ENCODE data around the gene NMRK1. TPM values are rescaled to one million over a fixed set of nuclear protein-coding genes. Genes with fewer than 3 reads are reported as not detected.

Gene NMRK1
- polyA plus RNA-seq, 1 donor: 18.8 TPM

- DNase-seq: no peak
Measured at GRCh38 chr9:75063556-75064305, 24.2 kb downstream of the NMRK1 start.

- no peak for DNase-seq
Measured at GRCh38 chr9:75061169-75061568, 26.8 kb downstream of the NMRK1 start.

GRCh38 chr9:75054368-75055001, 33.5 kb downstream of the NMRK1 start:
- DNase-seq: no peak

GRCh38 chr9:75053869-75054268, 34.1 kb downstream of the NMRK1 start:
- no peak for DNase-seq

DNA sequence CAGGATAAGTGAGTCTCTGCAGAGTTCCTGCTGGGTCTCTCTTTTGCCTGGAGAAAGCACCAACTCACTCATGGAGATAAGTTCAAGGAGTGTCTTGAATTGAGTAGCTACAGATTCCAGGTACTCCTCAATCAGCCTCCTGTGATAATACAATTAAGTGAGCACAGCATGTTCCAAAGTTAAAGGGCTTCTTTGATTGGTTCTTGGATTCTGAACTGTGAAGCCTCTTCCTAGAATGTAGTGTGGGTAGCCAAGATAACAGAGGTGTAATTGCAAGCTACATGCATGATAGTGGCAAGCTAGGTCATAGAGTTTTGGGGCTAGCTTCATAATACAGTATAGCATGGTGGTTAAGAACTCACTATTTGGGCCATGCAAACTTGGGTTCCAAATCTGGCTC, 36.7 kb downstream of the NMRK1 start:
- no peak for DNase-seq

DNA sequence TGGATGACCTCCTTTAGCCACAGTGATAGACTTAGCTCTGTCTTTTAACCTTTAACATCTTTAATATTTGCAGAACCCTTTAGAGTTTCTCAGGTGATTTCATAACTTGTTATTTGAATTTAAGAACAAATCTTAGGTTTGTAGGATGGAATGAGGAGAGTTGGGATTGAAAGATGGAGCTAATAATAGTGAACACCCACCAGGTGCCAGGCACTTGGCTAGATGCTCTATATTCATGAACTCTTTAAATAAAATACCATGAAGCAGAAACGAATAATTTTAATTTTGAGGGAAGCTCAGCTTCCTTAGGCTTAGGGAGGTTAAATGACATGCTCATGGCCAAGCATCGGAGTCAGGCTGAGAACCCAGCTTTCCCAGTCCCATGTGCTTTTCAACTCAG, 40.4 kb downstream of the NMRK1 start:
- no peak for DNase-seq

GRCh38 chr9:75046725-75047345, 41.1 kb downstream of the NMRK1 start:
- DNase-seq: no peak

DNA sequence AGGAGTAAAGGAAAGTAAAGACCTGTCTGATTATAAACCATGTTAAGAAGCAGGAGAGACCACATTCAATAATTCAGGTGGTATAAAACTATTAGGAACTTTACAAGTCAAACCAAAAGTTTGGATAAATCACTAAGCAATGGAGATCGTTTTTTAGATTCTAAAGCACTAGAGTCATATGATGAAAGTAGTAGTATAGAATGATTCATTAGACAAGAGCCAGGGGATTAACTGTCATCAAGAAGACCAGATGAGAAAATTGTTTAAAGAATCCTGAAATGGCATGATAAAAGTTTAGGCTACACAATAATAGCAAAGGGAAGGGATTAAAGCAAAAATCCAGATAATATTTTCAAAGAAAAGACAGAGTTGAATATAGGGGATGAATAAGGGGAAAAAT, 46.9 kb downstream of the NMRK1 start:
- no peak for DNase-seq

DNA sequence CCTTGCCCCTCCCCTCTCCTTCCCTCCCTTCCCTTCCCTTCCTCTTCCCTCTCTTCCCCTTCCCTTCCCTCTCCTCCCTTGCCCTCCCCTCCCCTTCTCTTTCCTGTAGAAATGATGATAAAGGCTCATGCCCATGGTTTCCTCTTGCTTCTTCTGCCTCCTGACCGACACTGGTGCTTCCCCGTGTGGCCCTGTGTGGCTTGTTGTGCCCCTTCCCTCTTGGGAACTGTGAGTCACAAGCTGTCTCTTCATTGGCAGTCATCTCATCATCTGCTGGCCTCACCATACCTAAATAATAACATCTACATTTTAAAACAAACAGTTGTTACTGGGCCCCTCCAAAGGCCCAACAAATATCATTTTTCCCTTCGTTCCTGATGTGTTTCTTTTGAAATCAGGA, 48.2 kb downstream of the NMRK1 start:
- DNase-seq: no peak

DNA sequence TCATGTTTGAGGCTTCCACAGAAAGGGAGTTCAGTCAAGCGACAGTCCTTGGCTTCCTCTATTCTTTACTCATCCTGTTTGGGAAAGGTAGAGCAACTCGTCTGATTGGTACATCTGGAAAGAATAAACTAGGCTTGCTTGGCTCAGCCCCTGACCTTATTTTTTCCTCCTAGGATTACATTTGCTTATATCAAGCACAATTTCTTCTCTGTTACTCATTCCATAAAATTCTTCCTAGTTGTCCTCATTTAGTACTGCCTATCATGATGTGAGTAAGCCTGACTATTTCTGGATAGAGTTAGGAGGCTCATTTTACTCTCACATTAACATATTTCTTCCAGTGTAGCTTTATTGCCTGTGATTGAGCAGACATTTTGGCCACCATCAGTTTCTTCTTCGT, 48.9 kb downstream of the NMRK1 start:
- no peak for DNase-seq

DNA sequence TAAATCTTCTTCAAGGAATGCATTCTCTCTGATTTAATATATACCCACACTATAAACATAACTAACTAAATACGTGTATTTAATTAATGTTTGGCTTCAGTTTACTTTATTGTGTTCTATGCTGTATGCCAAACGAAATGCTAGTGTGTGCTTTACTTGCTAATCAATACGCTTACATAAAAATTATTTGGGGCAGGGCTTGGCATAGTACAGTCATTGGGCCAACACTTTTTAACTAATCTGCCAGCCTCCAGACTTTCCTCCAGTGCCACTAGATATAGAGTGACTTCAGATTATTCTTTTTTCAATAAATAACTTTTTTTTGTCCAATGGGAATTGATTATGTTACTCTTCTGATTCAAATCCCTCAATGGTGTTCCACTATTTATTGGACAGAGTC, 51.2 kb downstream of the NMRK1 start:
- no peak for DNase-seq

DNA sequence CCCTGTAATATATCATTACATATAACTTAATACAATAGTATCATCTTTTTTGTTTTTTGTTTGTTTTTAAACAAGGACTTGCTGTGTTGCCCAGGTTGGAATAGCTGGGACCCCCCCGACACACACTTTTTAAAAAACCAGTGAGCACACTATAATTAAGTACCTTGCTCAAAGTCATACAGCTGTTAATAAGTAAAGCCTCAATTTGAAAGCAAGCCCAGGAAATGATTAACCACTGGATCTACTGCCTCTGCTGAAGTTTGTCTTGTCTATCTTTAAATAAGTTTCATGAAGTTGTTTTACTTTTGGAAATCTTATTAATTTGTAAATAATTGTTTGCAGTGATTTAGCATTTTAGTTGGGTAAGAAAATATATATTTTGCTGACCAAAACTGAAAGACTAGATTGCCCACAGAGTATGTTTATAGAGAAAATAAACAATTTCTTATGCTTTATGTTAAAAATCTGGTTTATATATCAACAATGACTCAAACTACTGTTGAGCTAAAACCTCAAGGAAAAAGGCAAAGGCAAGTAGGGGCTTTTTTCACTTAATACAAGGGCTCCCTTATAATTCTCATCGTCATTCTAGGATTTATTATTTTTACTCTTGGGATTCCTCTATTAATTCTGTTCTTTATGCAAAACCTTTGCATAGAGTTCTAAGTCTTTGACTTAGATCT, 54.0 kb downstream of the NMRK1 start:
- peak; percentile 18 for DNase-seq

DNA sequence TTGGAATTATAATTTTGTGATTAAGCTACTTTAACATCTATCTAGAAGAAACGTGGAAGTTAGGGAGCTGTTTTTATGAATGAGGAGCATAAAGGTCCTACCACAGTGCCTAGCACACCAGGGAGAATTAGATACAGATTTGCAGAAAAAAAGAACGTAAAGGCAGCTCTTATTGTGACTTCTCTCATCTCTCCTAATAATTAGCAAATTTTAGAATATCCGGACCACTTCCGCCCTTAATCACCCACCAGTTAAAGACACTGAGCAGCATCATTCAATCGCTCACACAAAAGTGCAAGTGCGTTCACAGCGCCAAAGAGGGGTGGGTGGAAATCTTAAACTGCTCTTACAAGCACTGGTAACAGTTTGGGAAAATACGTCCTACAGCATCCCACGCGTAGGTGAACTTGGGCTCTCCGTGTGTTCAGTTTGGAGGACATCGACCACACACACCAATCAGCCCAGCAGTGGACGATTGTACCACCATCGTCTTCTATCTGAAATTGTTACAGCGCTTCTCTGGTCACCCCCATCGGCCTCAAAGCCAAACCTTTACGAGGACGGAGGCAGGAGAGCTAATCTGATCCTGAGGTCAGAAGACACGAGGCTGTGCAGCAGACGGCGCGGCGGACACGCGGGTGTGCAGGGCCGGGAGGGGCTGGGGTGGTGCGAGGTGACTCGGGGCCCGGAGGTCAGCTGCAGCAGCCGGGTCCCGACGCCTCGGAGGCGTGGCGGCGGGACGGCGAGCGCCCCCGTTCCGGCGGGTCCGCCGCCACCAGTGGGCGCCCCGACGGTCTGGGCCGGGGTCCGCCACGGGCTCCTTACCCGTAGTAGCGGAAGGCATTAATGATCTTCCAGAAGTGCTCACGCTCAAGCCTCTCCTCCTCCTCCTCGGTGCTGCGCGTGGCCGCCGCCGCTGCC, 60.5 kb downstream of the NMRK1 start:
- peak; percentile 55 for DNase-seq

GRCh38 chr9:75023846-75024245, 64.1 kb downstream of the NMRK1 start:
- DNase-seq: no peak

DNA sequence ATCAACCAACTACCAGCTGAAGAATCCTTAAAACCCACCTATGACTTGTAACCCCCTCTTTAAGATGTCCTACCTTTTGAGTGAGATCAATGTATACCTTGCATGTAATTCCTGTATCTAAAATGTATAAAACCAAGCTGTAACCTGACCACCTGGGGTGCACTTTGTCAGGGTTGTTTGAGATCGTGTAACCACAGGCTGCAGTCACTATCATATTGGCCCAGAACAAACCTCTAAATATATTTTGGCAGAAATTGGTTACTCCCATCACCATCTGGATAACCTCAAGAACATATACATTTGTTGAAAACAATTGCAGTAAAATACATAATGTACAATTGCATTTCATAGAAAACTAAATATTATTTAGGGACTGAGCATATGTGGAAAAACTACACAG, 68.3 kb downstream of the NMRK1 start:
- DNase-seq: no peak

DNA sequence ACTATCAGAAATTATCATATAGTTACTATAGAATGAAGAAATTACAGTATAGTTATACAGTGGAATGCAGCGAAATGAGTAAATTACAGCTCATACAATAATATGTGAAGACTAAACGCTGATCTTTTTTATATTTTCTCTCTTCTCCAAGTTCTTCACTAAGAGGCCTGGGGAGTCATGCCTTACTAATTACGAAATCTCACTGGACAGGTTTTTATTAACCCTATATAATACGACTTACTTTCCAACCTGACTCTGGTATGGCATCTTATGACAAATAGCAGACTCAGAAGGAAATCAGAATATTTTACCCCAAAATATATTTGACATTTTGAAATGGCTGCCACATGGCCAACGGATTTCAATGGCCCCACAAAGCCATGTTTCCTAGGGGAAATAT, 68.9 kb downstream of the NMRK1 start:
- DNase-seq: no peak

DNA sequence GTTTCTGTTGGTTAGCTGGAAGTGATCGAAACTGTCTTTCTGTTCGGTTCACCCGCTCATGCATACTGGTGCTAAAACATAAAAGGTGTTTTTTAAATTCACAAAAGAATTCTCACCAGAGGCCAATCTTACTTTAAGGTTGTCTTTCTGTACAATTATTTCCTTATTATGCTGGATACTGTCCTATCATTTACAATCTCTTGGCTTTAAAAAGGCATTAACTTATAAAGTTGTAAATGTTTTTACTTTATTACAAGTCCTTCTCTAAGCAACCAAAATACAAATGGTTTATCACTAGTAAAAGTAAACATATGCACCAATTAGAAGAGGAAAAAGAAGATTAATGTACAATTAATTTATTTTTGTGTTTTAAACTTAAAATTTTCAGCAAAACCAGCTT, 70.6 kb downstream of the NMRK1 start:
- no peak for DNase-seq

- no peak for DNase-seq
Measured at GRCh38 chr9:75013735-75014134, 74.2 kb downstream of the NMRK1 start.
